ENCODE measurements around the gene PDXP.
"Not testable (repeated sequence)": the region's sequence is repeated elsewhere in the genome, so short reads cannot be mapped to it uniquely, and the experiment has no call there.

The PDXP gene, protein sequence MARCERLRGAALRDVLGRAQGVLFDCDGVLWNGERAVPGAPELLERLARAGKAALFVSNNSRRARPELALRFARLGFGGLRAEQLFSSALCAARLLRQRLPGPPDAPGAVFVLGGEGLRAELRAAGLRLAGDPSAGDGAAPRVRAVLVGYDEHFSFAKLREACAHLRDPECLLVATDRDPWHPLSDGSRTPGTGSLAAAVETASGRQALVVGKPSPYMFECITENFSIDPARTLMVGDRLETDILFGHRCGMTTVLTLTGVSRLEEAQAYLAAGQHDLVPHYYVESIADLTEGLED

DNA sequence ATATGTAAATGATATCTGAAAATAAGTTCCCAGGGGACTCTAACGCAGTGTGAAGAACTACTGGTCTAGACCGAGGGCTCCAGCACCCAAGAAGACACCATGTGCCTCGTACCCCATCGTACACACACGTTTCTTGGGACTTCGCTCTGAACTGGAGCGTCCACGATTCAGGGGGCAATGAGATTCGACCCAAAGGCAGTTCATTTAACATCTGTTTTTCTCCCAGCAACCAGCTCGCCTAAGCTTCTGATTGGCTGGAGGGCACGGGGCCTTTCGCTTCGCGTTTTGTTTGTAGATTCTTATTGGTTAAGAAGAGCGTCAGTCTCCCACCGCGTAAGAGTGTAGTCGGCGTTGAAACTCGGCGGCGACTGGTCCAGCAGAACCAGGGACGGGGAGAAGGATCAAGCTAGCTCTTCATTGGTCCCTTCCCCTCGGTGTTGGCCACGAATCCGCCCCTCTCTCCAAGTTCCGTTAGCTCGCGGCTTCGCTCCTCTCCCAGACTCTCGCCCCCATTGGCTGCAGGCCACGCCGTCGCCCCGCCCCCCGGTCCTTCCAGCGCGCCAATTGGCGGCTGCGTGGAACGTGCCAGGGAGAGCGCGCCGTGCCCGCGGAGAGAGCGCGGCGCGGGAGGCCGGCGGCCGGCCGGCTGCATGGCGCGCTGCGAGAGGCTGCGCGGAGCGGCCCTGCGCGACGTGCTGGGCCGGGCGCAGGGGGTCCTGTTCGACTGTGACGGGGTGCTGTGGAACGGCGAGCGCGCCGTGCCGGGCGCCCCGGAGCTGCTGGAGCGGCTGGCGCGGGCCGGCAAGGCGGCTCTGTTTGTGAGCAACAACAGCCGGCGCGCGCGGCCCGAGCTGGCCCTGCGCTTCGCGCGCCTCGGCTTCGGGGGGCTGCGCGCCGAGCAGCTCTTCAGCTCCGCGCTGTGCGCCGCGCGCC lies at the start of gene PDXP:
Gene PDXP, plus strand, starts transcription at position 591 of the 933 bp plus-strand sequence. Its CDS starts 60 bp downstream, at position 651.
- peak; percentile 98 for DNase-seq

DNA sequence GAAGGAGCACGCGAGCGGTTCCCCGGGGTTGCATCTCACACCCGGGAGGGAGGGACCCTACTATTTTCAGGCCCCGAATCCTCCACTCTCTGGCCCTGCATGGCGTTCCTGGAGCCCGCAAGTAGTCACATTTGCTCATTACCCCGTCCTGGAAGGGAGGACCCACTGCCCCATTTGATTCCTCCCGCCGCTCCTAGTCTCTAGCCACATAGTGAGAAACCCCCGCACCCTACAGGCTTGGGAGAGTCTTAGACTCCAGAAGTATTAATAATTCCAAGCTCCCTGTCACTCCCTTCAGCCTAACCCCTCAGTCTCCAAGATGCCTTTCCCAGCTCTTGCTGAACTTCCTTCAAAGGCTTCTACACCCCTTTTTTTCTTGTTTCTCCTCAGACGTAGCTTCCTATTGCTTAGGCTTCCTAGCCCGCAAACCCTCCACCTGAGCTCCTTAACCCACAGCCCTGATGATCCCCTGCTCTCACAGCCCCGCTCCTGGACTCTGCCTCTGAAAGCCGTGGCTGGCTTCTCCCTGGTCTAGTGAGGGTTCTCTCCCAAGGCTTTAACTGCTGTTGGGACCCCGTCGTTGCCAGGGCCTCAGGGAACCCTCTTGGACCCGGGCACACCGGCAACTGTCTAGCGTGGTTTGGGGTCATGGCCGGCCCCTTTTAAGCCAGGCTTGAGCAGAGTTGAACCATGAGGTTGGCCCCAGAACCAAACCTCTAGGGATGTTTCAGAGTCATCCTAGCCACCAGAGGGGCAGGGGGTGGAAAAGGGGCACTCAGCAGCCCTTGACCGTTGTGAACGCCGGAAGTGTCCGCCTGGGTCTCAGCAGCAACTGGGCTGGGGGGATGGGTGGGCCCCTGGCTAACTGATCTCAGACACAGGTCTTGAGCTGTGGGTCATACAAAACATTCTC lies 49.0 kb upstream of the PDXP start:
- no peak for DNase-seq

DNA sequence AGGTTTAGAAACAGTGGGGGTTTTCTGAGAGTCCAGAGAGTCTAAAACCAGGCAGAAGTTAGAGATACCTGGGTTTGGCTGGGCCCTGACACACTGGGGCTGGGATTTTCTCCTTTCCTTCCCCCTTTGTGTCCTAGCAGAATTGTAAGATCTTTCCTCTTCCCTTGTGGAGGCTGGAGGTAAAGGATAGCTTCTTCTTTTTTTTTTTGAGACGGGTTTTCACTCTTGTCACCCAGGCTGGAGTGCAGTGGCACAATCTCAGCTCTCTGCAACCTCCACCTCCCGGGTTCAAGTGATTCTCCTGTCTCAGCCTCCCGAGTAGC lies 48.4 kb upstream of the PDXP start:
- DNase-seq = not testable (repeated sequence)

DNA sequence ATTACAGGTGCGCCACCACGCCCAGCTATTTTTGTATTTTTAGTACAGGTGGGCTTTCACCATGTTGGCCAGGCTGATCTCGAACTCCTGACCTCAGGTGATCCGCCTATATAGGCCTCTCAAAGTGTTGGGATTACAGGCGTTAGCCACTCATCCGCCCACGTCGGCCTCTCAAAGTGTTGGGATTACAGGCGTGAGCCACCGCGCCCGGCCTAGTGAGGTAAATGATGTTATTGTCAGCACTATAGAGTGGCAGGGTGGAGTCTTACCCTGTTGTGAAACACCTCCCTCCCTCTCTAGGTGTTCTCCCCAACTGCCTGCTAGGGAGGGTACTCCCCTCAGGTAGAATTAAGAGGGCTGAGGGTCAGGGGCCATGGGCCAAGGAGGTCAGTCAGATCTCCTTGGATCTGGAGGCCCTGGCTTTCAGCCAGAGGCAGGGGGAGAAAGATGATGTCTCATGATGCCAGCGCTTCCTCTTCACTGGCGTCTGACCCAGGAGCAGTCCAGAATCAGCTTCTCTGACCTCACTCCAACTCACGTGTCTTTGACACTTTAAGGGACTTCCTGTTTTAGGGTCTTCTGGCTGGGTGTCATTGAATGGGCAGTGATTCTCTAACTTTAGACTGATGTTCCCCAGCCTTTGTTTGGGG lies 47.9 kb upstream of the PDXP start:
- DNase-seq = no peak

DNA sequence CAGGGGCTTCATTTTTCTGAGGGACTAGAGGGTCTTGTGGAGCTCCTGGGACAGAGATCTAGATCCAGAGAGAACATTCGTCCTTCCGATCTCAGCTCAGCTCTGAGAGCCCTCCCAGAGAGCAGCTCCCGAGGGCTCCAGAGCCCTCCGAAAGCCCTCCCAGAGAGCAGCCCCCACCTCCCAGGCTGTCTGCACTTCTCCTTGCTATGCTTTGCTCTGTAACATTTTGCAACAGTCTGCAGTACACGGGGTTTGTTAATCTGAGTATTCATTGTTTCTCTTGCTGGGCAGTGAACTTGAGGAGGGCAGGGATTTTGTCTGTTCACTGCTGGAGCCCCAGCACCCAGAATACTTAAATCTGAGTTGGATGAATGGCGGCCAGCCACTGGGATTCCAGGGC lies 47.3 kb upstream of the PDXP start:
- DNase-seq = no peak

DNA sequence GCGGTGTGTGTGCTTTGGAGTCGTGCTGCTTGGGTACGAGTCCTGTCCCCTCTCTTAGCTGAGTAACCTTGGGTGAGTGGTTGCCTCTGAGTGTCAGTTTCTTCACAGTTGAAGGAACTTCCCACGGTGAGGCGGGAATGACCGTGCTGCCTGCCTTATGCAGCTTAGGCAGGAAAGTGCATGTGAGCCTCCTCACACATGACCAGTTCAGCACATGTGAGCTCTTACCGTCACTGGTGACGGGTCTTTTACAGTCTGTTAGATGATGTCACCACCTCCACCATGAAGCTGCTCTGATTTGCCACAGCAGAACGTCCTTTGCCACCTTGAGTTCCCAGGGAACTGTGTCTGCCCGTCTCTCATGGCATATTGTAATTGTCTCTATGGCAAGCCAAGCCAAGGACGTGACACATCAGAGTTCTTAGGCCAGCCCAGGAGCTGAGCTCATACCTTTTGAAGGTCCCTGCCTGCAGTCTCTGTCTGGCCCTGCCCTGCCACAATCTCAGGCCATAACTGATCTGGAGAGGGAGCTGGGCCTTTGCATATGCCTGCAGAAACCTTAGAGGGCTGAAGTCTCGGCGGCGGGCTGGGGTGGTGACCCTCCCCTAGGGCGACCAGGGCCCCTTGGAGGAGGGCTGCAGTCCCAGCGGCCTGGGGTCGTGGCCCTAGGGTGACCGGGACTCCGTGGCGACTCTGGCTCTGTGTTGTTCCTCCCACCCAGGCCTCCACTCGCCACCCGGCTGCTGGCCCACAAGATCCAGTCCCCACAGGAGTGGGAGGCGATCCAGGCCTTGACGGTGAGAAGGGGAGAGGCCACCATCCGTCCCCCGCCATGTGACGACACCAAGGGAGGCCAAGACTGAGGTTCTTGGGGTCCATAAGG lies 42.1 kb upstream of the PDXP start:
- no peak for DNase-seq

DNA sequence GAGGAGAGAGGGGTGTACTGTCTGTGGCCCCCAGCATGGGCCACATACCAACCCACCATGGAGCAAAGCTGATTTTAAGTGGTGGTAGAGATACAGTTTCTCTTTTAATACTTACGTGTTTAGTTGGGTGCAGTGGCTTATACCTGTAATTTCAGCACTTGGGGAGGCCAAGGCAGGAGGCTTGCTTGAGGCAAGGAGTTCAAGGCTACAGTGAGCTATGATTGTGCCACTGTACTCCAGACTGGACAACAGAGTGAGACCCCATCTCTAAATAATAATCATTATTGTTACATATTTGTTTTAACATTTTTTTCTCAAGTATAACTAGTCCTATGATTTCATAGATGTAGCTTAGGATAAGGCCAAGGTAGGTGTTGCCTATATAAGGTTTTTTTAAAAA lies 41.1 kb upstream of the PDXP start:
- DNase-seq = no peak

DNA sequence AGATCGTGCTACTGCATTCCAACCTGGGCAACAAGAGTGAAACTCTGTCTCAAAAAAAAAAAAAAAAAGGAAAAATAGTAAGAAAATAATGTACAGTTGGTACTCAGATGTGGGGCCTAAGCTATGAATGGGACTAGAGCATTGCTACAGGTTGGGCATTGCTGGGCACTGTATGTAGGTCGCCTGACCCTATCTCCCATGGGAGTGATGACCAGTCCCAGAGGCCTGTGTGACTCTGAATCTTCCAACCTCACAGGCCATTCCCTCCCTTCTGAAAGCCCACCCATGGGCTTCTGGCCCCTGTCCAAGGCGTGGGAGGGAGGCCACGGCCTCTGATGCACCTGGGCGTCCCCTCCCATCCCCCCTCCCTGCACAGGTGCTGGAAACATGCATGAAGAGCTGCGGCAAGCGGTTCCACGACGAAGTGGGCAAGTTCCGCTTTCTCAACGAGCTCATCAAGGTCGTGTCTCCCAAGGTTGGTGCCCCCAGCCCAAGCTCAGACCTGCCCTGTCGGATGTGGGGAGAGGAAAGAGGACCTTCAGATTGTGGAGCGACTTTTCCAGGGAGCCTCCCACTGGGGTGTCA lies 40.4 kb upstream of the PDXP start:
- DNase-seq = no peak

DNA sequence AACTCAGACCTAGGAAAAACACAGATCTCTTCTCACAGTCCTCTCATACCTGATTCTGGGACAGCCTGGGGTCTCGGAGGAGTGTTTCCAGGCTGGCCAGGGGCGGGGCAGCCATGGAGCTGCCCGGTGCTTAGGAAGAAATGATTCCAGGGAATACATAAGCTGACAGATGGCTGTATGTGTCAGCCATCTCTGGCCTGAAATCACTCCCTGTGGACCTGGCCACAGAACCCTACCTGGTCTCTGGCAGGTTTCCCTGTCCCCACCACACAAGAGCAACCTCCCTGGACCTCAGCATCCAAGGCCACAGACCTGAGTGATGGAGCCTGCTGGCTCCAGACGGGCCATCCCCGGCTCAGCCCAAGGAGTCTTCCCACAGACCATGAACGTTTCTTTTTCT lies 39.8 kb upstream of the PDXP start:
- DNase-seq = no peak

DNA sequence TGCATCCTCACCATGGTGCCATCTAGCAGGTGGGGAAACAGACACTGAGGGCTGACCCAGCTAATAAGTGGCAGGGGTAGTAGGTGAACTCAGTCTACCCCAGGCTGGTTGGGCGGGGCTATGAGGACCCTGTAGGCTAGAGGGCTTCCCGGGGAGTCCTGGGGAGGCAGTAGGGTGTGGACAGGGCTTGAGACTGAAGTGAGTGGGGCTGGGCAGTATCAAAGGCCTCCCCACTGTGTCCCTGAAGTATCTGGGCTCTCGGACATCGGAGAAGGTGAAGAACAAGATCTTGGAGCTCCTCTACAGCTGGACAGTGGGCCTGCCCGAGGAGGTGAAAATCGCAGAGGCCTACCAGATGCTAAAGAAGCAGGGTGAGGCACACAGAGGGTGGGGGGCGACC lies 38.5 kb upstream of the PDXP start:
- no peak for DNase-seq

DNA sequence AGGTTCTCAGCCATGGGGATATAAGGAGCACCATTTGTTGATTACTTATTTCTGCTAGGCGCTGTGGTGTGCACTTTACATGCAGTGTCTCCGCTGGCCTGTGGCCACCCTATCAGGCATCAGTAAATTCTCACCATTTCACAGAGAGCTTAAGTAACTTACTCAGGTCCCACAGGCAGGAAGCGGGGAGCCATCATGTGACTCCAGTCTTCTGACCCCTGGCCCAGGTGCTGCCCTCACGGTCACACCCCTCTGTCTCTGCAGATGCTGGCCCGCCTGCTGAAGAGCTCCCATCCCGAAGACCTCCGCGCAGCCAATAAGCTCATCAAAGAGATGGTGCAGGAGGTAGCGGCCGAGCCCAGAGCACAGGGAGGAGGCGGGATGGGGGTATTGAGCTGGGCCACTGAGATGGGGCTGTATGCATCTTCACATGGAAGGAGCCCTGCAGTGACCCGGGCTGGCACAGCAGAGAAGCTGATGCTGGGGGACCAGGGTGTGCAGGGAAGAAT lies 37.1 kb upstream of the PDXP start:
- no peak for DNase-seq

DNA sequence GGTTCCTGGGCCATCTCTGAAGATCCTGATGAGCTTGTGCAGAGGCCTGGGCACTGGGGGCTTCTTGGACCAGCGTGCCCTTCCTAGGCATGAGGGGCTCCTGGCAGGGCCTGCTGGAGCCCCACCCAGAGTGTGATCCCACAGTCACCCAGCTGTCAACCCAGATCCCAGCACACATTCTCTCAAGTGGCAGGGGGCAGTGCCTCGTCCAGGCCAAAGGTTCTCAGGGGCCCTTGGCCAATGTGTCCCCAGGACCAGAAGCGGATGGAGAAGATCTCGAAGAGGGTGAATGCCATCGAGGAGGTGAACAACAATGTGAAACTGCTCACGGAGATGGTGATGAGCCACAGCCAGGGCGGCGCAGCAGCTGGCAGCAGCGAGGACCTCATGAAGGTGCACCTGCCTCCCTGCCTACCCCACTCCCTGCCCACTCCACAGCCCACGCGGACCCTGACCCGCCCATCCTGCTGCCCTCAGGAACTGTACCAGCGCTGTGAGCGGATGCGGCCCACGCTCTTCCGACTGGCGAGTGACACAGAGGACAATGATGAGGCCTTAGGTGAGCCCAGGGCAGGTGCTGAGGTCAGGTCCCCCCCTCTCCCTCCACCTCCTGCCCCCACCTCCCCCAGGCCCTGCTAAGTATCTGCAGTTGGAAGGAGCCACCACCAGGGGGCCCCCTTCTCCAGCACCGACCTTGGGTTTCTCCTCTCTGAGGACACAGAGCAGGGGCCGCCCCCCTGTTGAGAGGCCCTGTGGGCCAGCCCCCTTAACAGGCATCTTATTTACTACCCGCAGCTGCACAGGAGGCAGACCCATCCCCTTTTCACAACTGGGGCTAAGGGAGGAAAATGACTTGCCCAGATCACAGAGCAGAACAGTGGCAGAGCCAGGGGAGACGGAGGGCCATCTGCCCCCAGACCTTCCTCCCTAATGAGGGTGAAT lies 35.2 kb upstream of the PDXP start:
- DNase-seq = peak; percentile 69 to 73

DNA sequence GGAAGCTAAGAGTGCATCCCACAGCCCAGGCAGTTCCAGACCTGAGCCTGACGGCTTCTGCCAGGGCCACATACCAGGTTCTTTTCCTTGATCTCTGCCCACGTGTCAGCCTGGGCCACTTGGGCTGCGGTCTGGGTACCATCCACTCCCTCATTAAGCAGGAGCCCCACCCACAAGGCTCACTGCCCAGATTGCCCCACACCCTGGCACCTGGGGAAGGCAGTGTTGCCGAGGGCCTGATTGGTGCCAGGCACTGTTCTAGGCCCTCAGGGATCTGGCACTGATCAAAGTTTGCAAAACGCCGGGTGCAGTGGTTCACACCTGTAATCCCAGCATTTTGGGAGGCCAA lies 34.5 kb upstream of the PDXP start:
- no peak for DNase-seq

DNA sequence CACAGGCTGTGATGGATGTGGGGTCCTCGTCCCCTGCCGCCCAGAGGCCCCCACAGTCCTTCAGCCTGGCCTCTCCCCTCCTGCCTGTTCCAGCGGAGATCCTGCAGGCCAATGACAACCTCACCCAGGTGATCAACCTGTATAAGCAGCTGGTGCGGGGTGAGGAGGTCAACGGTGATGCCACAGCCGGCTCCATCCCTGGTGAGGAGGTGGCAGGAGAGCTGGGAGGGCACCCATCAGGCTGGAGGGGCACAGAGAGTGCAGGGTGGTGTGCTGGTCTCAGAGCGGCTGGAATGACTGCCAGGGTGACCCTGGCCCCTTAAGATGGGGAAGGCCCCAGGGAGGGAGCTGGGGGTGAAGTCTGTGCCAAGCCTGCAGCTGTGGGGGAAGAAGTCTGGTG lies 33.6 kb upstream of the PDXP start:
- no peak for DNase-seq

DNA sequence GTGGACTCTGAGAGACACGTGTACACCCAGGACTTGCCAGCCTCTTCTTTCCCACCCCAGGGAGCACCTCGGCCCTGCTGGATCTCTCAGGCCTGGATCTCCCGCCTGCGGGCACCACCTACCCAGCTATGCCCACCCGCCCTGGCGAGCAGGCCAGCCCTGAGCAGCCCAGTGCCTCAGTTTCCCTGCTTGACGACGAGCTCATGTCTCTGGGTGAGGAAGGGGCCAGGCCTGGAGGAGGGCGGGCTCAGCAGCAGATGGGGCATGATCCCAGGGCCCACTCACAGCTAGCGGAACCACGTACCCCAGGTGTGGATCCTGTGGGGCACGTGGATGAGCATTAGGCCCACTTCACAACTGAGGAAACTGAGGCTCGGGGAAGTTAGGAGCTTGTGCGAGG lies 32.8 kb upstream of the PDXP start:
- no peak for DNase-seq

DNA sequence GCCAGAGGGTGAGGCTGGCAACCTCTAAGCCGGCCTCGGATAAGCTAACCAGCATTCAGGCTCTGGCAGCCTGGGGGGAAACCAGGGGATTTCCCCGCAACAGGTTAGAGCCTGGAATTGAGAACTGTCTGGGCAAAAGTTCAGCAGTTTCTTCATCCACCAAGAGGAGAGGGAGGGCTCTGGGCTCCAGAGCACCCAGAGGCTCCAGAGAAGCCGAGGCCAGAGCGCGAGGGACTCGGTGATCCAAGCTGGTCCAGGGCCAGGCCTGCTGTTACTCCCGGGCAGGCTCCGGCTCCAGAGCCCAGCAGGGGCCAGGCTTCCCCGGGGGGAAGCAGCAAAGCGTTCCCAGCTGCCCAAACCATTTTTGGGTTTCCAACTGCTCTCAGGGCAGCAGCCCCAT lies 32.4 kb upstream of the PDXP start:
- DNase-seq = no peak

DNA sequence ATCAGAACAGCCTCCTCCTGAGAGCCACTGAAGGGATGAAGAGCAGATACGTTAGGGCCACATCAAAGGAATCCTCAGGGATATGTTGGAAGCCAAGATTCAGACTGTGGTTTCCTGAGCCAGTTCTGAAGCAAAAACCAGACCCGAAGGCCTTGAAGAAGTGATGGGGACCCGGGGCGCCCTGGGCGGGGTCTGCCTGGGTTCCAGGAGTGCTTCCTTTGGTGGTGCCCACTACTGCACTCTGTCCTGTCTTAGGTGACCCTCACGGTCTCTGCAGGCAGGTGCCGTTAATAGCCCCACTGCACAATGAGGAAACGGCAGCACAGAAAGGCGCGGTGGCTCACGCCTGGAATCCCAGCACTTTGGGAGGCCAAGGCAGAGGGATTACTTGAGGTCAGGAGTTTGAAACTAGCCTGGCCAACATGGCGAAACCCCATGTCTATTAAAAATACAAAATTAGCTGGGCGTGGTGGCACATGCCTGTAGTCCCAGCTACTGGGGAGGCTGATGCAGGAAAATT lies 31.9 kb upstream of the PDXP start:
- no peak for DNase-seq

DNA sequence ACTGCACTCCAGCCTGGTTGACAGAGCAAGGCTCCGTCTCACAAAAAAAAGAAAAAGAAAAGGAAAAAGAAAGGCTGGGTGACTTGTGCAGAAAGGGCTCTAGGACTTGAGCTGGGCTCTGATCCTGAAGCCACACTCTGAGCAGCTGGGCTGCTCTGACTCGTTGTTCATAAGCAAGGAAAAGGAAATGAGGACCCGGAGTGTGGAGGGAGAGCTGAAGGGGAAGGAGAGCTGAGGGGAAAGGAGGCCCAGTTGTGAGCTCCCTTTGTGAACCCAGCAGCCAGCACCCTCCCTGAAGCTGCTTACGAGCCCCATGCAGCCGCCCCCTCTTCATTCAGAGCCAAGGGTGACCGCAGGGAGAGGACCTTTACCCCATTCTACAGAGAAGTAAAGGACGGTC lies 31.4 kb upstream of the PDXP start:
- DNase-seq = no peak

DNA sequence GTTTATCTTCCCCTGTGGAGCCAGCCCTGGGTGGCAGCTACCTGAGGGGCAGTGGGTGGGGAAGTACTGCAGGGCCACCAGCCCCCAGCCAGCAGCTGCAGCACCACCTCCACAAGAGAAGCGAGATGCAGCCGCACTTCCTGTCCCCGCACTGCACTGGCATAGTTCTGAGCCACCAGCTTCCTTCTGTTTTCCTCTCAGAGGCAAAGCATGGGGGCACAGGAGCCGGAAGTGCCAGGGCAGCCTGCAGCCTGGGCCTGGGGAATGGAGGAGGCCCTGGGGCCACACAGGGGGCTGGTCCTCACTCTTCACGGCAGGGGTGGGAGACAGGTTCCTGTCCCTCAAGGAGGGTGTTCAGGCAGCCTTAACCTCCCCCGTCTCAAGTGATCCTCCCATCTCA lies 31.0 kb upstream of the PDXP start:
- DNase-seq = peak; percentile 39 to 57

DNA sequence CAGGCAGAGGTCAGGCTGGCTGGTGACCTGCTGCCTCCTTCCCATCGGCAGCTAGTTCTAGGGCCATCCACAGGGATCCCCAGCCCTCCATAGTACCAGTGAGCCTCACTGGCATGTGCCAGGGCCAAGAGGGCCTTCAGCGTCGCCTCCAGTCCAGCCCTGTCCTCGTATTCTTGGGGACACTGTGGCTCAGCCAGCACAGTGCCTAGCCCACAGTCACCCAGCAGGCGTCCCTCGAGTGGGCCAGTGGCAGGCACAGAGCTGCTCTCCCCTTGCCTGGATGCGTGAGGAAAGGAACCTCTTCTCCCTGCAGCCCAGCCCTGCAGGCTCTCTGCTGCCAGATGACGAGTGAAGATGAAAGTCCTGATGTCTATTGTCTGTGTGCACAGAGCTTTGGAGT lies 29.7 kb upstream of the PDXP start:
- no peak for DNase-seq

Data from activated CD4-positive, alpha-beta T cell treated with anti-CD3 and anti-CD28 coated beads for 4 hours (primary cell).